Measurements from ENCODE around the gene BTBD18. TPM values are rescaled to one million over a fixed set of nuclear protein-coding genes. Genes with fewer than 3 reads are reported as not detected.
"Not testable (repeated sequence)": the region's sequence is repeated elsewhere in the genome, so short reads cannot be mapped to it uniquely, and the experiment has no call there.

Gene BTBD18
- total RNA-seq, 6 donors from 2014 or later = not detected

DNA sequence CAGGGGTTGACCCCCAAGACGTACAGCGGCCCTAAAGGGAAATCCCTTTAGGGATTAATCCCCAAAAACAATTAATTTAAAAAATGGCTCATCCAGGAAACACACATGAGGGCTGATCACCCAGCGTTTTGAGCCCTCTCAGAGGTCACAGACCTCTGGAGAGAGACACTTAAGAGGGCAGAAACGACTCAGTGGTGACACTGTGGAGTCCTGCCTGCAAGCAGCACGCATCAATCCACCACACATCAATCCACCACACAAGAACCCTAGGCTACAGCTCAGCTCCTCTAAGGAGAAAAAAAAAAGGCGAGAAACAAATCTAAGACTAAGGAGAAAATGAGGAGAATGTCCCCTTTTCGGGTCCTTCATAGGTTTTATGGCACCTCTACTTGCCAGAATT is 22.8 kb downstream of the BTBD18 start:
- WGBS, 2 donors = 81% methylated on average over 7 of the region's 7 CpGs
- TF ChIP-seq, protein P1, sequence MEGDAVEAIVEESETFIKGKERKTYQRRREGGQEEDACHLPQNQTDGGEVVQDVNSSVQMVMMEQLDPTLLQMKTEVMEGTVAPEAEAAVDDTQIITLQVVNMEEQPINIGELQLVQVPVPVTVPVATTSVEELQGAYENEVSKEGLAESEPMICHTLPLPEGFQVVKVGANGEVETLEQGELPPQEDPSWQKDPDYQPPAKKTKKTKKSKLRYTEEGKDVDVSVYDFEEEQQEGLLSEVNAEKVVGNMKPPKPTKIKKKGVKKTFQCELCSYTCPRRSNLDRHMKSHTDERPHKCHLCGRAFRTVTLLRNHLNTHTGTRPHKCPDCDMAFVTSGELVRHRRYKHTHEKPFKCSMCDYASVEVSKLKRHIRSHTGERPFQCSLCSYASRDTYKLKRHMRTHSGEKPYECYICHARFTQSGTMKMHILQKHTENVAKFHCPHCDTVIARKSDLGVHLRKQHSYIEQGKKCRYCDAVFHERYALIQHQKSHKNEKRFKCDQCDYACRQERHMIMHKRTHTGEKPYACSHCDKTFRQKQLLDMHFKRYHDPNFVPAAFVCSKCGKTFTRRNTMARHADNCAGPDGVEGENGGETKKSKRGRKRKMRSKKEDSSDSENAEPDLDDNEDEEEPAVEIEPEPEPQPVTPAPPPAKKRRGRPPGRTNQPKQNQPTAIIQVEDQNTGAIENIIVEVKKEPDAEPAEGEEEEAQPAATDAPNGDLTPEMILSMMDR (IDR thresholded peaks at IDR 0.05) = no peak
- TF ChIP-seq POLR2AphosphoS5 (IDR thresholded peaks at IDR 0.05) (no peak), POLR2A (IDR thresholded peaks at IDR 0.05) (no peak), EP300 (IDR thresholded peaks at IDR 0.05) (no peak)

DNA sequence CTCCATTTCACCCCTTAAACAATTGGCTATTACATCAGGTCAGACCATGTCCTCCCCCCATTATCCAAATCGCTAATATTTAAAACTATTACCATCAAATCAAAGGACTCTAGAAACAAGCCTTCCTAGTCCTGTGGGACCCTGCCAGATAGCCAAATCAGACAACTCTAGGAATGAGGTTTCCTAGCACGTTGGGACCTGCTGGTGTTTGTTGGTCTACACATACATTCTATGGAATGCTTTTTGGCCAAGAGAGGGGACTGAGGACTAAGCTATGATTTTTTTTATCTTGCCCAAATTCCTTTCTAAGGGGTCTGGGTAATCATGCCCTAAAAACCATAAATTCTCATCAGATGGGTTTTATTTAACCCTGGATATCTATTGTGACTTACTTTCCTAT is 24.4 kb downstream of the BTBD18 start:
- DNase-seq = no peak
- H3K36me3 ChIP-seq = peaks cover 0 to 6% (median 2%) of the 10 kb centered on the region in 4 donors
- TF ChIP-seq POLR2AphosphoS5 (IDR thresholded peaks at IDR 0.05) (no peak), POLR2A (IDR thresholded peaks at IDR 0.05) (no peak), EP300 (IDR thresholded peaks at IDR 0.05) (no peak)
- TF ChIP-seq, protein P1 (IDR thresholded peaks at IDR 0.05) = no peak
- no peak overlapping the region for H3K4me3 ChIP-seq
- WGBS, 2 donors = 75 to 93% methylated on average over 2 of the region's 2 CpGs
- H3K4me1 ChIP-seq = peaks cover 0 to 1% (median 0%) of the 10 kb centered on the region in 4 donors
- no peaks in the 10 kb centered on the region for H3K9me3 ChIP-seq
- H3K27ac ChIP-seq = no peak overlapping the region
- H3K27me3 ChIP-seq = no peaks in the 10 kb centered on the region
- no peak for ATAC-seq (ENCODE audit: low FRiP score in 2 of 2)

More for the DNA sequence above, 22.8 kb downstream of the BTBD18 start:
- Histone ChIP-seq H3K36me3 (no peaks in the 10 kb centered on the region), H3K9me3 (no peaks in the 10 kb centered on the region), H3K4me1 (peaks cover 0 to 3% (median 0%) of the 10 kb centered on the region in 4 donors), H3K4me3 (no peak overlapping the region), H3K27ac (no peak overlapping the region), H3K27me3 (no peaks in the 10 kb centered on the region)
- no peak for DNase-seq
- ATAC-seq (ENCODE audit: low FRiP score in 2 of 2) = no peak

DNA sequence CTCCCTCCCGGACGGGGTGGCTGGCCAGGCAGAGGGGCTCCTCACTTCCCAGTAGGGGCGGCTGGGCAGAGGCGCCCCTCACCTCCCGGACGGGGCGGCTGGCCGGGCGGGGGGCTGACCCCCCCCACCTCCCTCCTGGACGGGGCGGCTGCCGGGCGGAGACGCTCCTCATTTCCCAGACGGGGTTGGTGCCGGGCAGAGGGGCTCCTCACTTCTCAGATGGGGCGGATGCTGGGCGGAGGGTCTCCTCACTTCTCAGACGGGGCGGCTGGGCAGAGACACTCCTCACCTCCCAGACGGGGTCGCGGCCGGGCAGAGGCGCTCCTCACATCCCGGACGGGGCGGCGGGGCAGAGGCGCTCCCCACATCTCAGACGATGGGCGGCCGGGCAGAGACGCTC is 34.9 kb downstream of the BTBD18 start:
- H3K4me1 ChIP-seq = peaks cover 18 to 23% (median 19%) of the 10 kb centered on the region in 4 donors
- H3K27me3 ChIP-seq; H3K4me3 ChIP-seq; ATAC-seq (ENCODE audit: low FRiP score in 2 of 2); H3K27ac ChIP-seq; H3K9me3 ChIP-seq: not testable (repeated sequence)
- 96% methylated on average over 9 of the region's 34 CpGs; no CpG with 5 or more reads in 1 of the 2 donors for WGBS, 2 donors
- DNase-seq = peak in 1 of 2 donors; percentile 52
- peaks cover 0 to 26% (median 7%) of the 10 kb centered on the region in 4 donors for H3K36me3 ChIP-seq

DNA sequence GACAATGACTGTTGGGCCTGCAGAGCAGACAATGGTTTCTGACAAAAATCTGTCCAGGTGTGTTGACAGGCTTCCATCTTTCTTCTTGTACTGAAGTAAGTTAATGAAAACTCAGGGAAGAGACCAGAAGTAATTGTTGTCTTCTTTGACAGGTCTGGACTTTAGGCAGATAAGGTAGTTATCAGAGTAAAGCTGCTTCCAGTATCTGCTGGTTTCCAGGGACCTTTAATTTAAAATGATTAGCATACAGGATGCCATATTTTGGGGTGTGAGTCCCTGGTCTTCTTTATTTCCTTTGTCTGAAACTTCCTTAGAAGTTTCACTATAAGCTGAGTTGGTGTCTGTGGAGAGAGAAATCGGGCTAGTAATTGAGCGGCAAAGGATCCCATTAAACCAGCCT is 37.8 kb downstream of the BTBD18 start:
- Histone ChIP-seq H3K27me3 (no peaks in the 10 kb centered on the region), H3K36me3 (peaks cover 0 to 9% (median 0%) of the 10 kb centered on the region in 4 donors), H3K9me3 (no peaks in the 10 kb centered on the region), H3K4me3 (peak overlapping the region in 2 of 4 donors; percentile 80 to 91), H3K27ac (no peak overlapping the region), H3K4me1 (peaks cover 29 to 49% (median 31%) of the 10 kb centered on the region in 4 donors)
- ATAC-seq (ENCODE audit: low FRiP score in 2 of 2) (no peak), DNase-seq (no peak)
- TF ChIP-seq EP300 (IDR thresholded peaks at IDR 0.05) (no peak), POLR2A (IDR thresholded peaks at IDR 0.05) (no peak), POLR2AphosphoS5 (IDR thresholded peaks at IDR 0.05) (no peak)
- TF ChIP-seq, protein P1 (IDR thresholded peaks at IDR 0.05) = no peak
- 91 to 98% methylated on average over 2 of the region's 2 CpGs for WGBS, 2 donors

DNA sequence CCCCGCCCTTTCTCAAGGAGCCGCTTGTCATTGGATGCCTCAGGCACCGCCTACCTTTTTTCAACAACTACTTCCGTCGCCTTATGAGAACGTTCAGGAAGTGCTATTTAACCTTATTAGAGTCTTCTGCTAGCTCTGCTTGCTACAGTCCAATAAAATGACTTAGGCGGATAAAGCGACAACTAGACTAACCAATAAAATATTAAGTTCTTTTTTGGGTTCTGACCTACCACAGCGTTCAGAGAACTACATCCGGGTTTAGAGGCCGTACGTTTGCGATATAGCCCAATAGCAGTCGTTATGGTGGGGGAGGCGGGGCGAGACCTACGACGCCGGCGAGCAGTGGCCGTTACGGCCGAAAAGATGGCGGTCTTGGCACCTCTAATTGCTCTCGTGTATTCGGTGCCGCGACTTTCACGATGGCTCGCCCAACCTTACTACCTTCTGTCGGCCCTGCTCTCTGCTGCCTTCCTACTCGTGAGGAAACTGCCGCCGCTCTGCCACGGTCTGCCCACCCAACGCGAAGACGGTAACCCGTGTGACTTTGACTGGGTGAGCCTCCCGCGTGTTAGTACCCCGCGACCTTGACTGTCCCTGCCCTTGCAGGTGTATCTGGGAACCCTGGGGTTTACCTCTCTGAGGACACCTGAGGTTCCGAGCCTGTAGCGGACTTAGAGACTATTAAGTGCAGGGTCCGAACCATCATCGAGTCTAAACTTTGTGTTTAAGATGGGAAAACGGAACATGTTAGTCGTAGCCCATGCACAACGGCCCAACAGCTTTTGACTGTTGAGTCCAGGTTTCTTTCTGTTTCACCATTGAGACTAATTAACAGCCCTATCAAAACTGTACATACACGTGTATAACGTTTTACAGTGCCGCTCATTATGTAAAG is 39.1 kb downstream of the BTBD18 start, which contains the start of gene TMX2:
Gene TMX2, plus strand, starts transcription at position 338 of the 895 bp plus-strand sequence. Its CDS starts 26 bp downstream, at position 364.
- Histone ChIP-seq H3K27me3 (no peaks in the 10 kb centered on the region), H3K4me1 (peaks cover 29 to 49% (median 31%) of the 10 kb centered on the region in 4 donors), H3K4me3 (peak within 1 kb of the TSS; percentile 80 to 99 (median 92)), H3K9me3 (no peaks in the 10 kb centered on the region), H3K27ac (peak within 1 kb of the TSS; percentile 85 to 91 (median 87)), H3K36me3 (peaks cover 0 to 3% (median 0%) of the 10 kb centered on the region in 4 donors)
- ATAC-seq (ENCODE audit: low FRiP score in 2 of 2) = peak; percentile 97 to 99
- TF ChIP-seq POLR2AphosphoS5 (IDR thresholded peaks at IDR 0.05) = peak; percentile 64 to 78
- no peak for TF ChIP-seq EP300 (IDR thresholded peaks at IDR 0.05)
- TF ChIP-seq, protein P1 (IDR thresholded peaks at IDR 0.05) = no peak
- TF ChIP-seq POLR2A (IDR thresholded peaks at IDR 0.05) = peak in 2 of 4 donors; percentile 38 to 64
- 1 to 2% methylated on average over 16 to 53 of the region's 53 CpGs for WGBS, 2 donors
- peak; percentile 94 to 96 for DNase-seq
